SK-N-SH treated with all-trans-retinoic acid at 6 μM for 48 hours (cell line): ENCODE data around the gene NFKB1.

Experiments
- ARNTL ChIP-seq: fragments of 450-650 bp; formaldehyde crosslinking; IDR thresholded peaks from 2 replicates; pipeline ENCODE4 v1.5.0; 2020; ENCODE audit warnings: low read depth, mild to moderate bottlenecking, moderate library complexity, borderline replicate concordance
- CREB5 ChIP-seq: fragments of 250-450 bp; sonication (Bioruptor Pico); IDR thresholded peaks from 2 replicates; pipeline ENCODE4 v1.5.1; 2020; ENCODE audit warnings: low read depth, mild to moderate bottlenecking, moderate library complexity
- CSRNP3 ChIP-seq: fragments of 250-450 bp; sonication (Bioruptor Pico); IDR thresholded peaks from 2 replicates; pipeline ENCODE4 v1.5.1; 2021; ENCODE audit warnings: mild to moderate bottlenecking, moderate library complexity
- PATZ1 ChIP-seq: fragments of 250-450 bp; sonication (Bioruptor Pico); IDR thresholded peaks from 2 replicates; pipeline ENCODE4 v1.8.0; 2020; ENCODE audit warnings: mild to moderate bottlenecking, moderate library complexity, borderline replicate concordance
- POU6F1 ChIP-seq: fragments of 250-450 bp; sonication (Bioruptor Pico); IDR thresholded peaks from 2 replicates; pipeline ENCODE4 v1.8.0; 2021; ENCODE audit warnings: low read depth, mild to moderate bottlenecking, moderate library complexity, borderline replicate concordance
- PPARA ChIP-seq: fragments of 250-450 bp; sonication (Bioruptor Pico); IDR thresholded peaks from 2 replicates; pipeline ENCODE4 v1.5.0; 2020; ENCODE audit warnings: mild to moderate bottlenecking, borderline replicate concordance
- SNAI2 ChIP-seq: fragments of 250-450 bp; sonication (Bioruptor Pico); IDR thresholded peaks from 2 replicates; pipeline ENCODE4 v1.5.0; 2020; ENCODE audit warnings: mild to moderate bottlenecking, moderate library complexity
- TOX ChIP-seq: fragments of 250-450 bp; sonication (Bioruptor Pico); IDR thresholded peaks from 2 replicates; pipeline ENCODE4 v1.8.0; 2021; ENCODE audit warnings: mild to moderate bottlenecking, moderate library complexity, borderline replicate concordance
- TSHZ2 ChIP-seq: fragments of 250-450 bp; sonication (Bioruptor Pico); IDR thresholded peaks from 2 replicates; pipeline ENCODE4 v1.5.0; 2020; ENCODE audit warnings: mild to moderate bottlenecking, moderate library complexity
- ZFP3 ChIP-seq: fragments of 250-450 bp; sonication (Bioruptor Pico); IDR thresholded peaks from 2 replicates; pipeline ENCODE4 v1.5.0; 2020; ENCODE audit warnings: mild to moderate bottlenecking, moderate library complexity
- ZNF8 ChIP-seq: fragments of 450-650 bp; formaldehyde crosslinking; IDR thresholded peaks from 2 replicates; pipeline ENCODE4 v1.5.0; 2020; ENCODE audit warnings: mild to moderate bottlenecking, moderate library complexity

- TF ChIP-seq POU6F1 (CRISPR knock-in tag) (no peak), ZNF8 (CRISPR knock-in tag) (no peak), PPARA (CRISPR knock-in tag) (no peak), PATZ1 (CRISPR knock-in tag) (no peak), ZFP3 (CRISPR knock-in tag) (no peak), TSHZ2 (CRISPR knock-in tag) (no peak), TOX (CRISPR knock-in tag) (no peak), CSRNP3 (CRISPR knock-in tag) (no peak), SNAI2 (CRISPR knock-in tag) (no peak), ARNTL (no peak), CREB5 (no peak)
These were observed 68.0 kb downstream of the NFKB1 start for GRCh38 chr4:102569200-102569599.
